ENCODE data around the gene GINS3.

The GINS3 gene

DNA sequence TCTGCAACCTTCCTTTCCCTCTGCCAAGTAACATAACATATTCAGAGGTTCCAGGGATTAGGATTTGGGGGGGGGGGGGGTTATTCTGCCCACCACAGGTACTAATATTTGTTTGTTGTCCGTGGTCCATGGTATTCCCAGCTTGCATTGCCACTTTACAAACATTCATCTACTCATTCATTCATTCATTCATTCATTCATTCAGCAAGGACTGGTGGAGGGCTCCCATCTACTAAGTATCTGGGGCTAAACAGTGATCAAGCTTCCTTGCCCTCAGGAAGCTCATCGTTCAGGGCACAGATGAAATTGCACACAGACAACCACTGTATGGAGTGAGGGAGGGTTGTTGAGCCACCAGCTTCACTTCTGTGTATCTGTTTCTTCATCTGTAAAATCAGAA, 61.9 kb downstream of the GINS3 start:
- TF ChIP-seq POLR2AphosphoS5 (IDR thresholded peaks at IDR 0.05; ENCODE audit: borderline replicate concordance, low read depth, low read length) (no peak), FOXP2 (optimal IDR thresholded peaks at IDR 0.05; ENCODE audit: control extremely low read depth, extremely low read length, insufficient read depth) (no peak), EZH2 (IDR thresholded peaks at IDR 0.05) (no peak)
- Histone ChIP-seq H3K36me3 (ENCODE audit: insufficient read depth, low read length) (no peaks in the 10 kb centered on the region), H3K9ac (ENCODE audit: insufficient read length) (no peak overlapping the region), H3K27ac (no peak overlapping the region), H3K4me3 (no peak overlapping the region), H3K9me3 (ENCODE audit: low read depth, low read length) (no peaks in the 10 kb centered on the region)
- no peak for DNase-seq (ENCODE audit: low read depth, low spot score)

DNA sequence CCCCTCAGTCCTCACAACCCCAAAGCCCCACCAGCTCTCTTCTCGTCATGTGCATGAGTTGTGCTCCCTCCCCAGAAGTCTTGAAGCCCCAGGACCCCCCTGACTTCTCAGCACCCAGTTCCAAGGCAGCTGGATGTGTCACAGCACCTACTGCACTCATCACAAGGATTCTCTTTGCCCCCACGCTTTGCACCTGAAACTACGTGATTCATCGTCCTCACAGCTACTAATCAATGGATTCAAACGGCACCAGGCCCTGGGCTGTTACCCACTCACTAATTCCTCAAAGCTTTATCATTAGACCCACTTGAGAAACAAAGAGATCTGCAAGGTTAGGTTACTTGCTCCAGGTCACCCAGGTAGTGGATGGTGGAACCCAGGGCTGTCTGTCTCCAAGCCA, 62.6 kb downstream of the GINS3 start:
- no peak overlapping the region for H3K27ac ChIP-seq
- no peak for DNase-seq (ENCODE audit: low read depth, low spot score)
- H3K4me3 ChIP-seq: no peak overlapping the region
- no peaks in the 10 kb centered on the region for H3K9me3 ChIP-seq (ENCODE audit: low read depth, low read length)
- H3K9ac ChIP-seq (ENCODE audit: insufficient read length): no peak overlapping the region
- H3K36me3 ChIP-seq (ENCODE audit: insufficient read depth, low read length): no peaks in the 10 kb centered on the region
- no peak for TF ChIP-seq EZH2 (IDR thresholded peaks at IDR 0.05)
